SK-N-MC (cell line): Measurements from ENCODE around the gene AMOTL2.

Experiments
- EZH2 ChIP-seq: fragments of 200-600 bp; sonication (generic); IDR thresholded peaks from one replicate; pipeline ENCODE4 v1.6.1; 2017; ENCODE audit warnings: antibody characterized with exemption
- FOXP2 ChIP-seq: optimal IDR thresholded peaks from 2 replicates; pipeline ENCODE3; 2011; ENCODE audit warnings: mild to moderate bottlenecking, moderate library complexity; ENCODE audit not compliant: insufficient read depth; ENCODE audit errors: extremely low read length, control extremely low read depth
- POLR2AphosphoS5 ChIP-seq: IDR thresholded peaks from 2 replicates; pipeline ENCODE4 v1.6.1; 2012; ENCODE audit warnings: mild to moderate bottlenecking, low read depth, low read length, borderline replicate concordance

DNA sequence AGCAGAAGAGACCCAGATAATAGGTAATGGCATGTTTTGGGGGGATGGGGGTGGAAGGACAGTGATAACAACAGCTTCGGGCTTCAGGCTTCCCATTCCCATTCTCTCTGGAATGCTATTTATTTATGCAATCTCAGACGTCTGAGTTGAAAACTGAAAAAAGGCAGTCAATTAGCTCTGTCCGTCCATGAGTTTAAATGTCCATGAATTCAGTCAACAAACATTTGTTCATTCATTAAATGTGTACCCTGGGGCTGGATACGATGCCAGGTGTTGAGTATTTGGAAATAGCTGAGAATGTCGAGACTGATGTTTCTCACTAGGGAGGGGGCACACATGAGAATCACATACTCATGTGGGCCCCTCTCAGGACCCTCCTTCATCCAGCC lies 42.4 kb downstream of the AMOTL2 start:
- TF ChIP-seq POLR2AphosphoS5, result no peak
- TF ChIP-seq FOXP2, result no peak
- no peak for TF ChIP-seq EZH2
